Activated T-helper 2 cell treated with anti-CD3 and anti-CD28 coated beads, Interferon-gamma antibody, Interleukin-2, Interleukin-4, amounts not matched to agents 10 μg/mL and 5 μg/mL and 100 μg/mL, durations not matched to agents 14 hours and 24 hours and 36 hours (primary cell): ENCODE data around the gene REEP3. TPM values are rescaled to one million over a fixed set of nuclear protein-coding genes. Genes with fewer than 3 reads are reported as not detected.
"Not testable (repeated sequence)": the region's sequence is repeated elsewhere in the genome, so short reads cannot be mapped to it uniquely, and the experiment has no call there.

Experiments
- DNase-seq: peaks from one replicate; pipeline ENCODE4 v3.0.0; 2021; ENCODE audit warnings: low spot score
- H3K27ac Mint-ChIP-seq: one replicate; pipeline ENCODE4 v1.8.0; 2021; ENCODE audit warnings: mixed read lengths
- H3K27me3 Mint-ChIP-seq: one replicate; pipeline ENCODE4 v1.8.0; 2021; ENCODE audit warnings: low read depth, mixed read lengths
- H3K36me3 Mint-ChIP-seq: one replicate; pipeline ENCODE4 v1.8.0; 2021; ENCODE audit warnings: low read depth, mixed read lengths
- H3K4me1 Mint-ChIP-seq: one replicate; pipeline ENCODE4 v1.8.0; 2021; ENCODE audit warnings: low read depth, mixed read lengths
- H3K4me3 Mint-ChIP-seq: one replicate; pipeline ENCODE4 v1.8.0; 2021; ENCODE audit warnings: low read depth, mild to moderate bottlenecking, moderate library complexity, mixed read lengths
- H3K9me3 Mint-ChIP-seq: one replicate; pipeline ENCODE4 v1.8.0; 2021; ENCODE audit warnings: mixed read lengths
- intact Hi-C: fragments of 100-400 bp; cut with micrococcal nuclease; formaldehyde crosslinking; loops from one replicate; pipeline ENCODE4 v1.15.1; 2023
- total RNA-seq: library from RNA; stranded (reverse); gene quantifications from 2 replicates; pipeline ENCODE4 v1.2.3, GENCODE V29; 2022

REEP3 gene
- total RNA-seq, 1 donor from 2014 or later, result 24.9 TPM

- intact Hi-C loops, result no loop called here
- DNase-seq, result no peak
- Mint-ChIP-seq H3K4me3 (no peak overlapping the region), H3K36me3 (no peaks in the 10 kb centered on the region), H3K27ac (no peak overlapping the region), H3K9me3 (peaks cover 7% of the 10 kb centered on the region), H3K27me3 (peaks cover 2% of the 10 kb centered on the region), H3K4me1 (no peaks in the 10 kb centered on the region)
Measured at GRCh38 chr10:63657761-63658160, 136.6 kb downstream of the REEP3 start.

GRCh38 chr10:63660941-63661340 lies 139.7 kb downstream of the REEP3 start:
- intact Hi-C loops, H3K9me3 Mint-ChIP-seq, DNase-seq, H3K27me3 Mint-ChIP-seq, H3K27ac Mint-ChIP-seq, H3K36me3 Mint-ChIP-seq, H3K4me3 Mint-ChIP-seq, H3K4me1 Mint-ChIP-seq: not testable (repeated sequence)

GRCh38 chr10:63661347-63661746 lies 140.1 kb downstream of the REEP3 start:
- Mint-ChIP-seq H3K27me3 (peaks cover 4% of the 10 kb centered on the region), H3K4me3 (no peak overlapping the region), H3K27ac (no peak overlapping the region), H3K36me3 (no peaks in the 10 kb centered on the region), H3K4me1 (no peaks in the 10 kb centered on the region), H3K9me3 (no peaks in the 10 kb centered on the region)
- intact Hi-C loops, result no loop called here
- no peak for DNase-seq

GRCh38 chr10:63664341-63664885 lies 143.2 kb downstream of the REEP3 start:
- Mint-ChIP-seq H3K4me1 (no peaks in the 10 kb centered on the region), H3K9me3 (no peaks in the 10 kb centered on the region), H3K27me3 (peaks cover 14% of the 10 kb centered on the region), H3K27ac (no peak overlapping the region), H3K4me3 (no peak overlapping the region), H3K36me3 (no peaks in the 10 kb centered on the region)
- DNase-seq, result no peak
- intact Hi-C loops, result no loop called here

- DNase-seq, H3K36me3 Mint-ChIP-seq, H3K4me3 Mint-ChIP-seq, H3K27ac Mint-ChIP-seq, H3K9me3 Mint-ChIP-seq, H3K4me1 Mint-ChIP-seq: not testable (repeated sequence)
- peaks cover 15% of the 10 kb centered on the region for H3K27me3 Mint-ChIP-seq
- intact Hi-C loops, result loop anchor here (5.0 kb wide), 1 partner anchor 33 kb away; no protein-coding TSS in a partner anchor
Measured at GRCh38 chr10:63665006-63665580, 143.9 kb downstream of the REEP3 start.

GRCh38 chr10:63665670-63666134 lies 144.5 kb downstream of the REEP3 start:
- no peak for DNase-seq
- intact Hi-C loops, result loop anchor here (5.0 kb wide), 1 partner anchor 33 kb away; no protein-coding TSS in a partner anchor
- peaks cover 4% of the 10 kb centered on the region for H3K4me1 Mint-ChIP-seq
- H3K9me3 Mint-ChIP-seq, result no peaks in the 10 kb centered on the region
- no peaks in the 10 kb centered on the region for H3K36me3 Mint-ChIP-seq
- H3K4me3 Mint-ChIP-seq, result no peak overlapping the region
- peaks cover 20% of the 10 kb centered on the region for H3K27me3 Mint-ChIP-seq
- H3K27ac Mint-ChIP-seq, result no peak overlapping the region

- Mint-ChIP-seq H3K27me3 (peaks cover 29% of the 10 kb centered on the region), H3K27ac (no peak overlapping the region), H3K36me3 (no peaks in the 10 kb centered on the region), H3K9me3 (no peaks in the 10 kb centered on the region), H3K4me1 (peaks cover 8% of the 10 kb centered on the region), H3K4me3 (no peak overlapping the region)
- intact Hi-C loops, result loop anchor here (5.0 kb wide), 1 partner anchor 35 kb away; no protein-coding TSS in a partner anchor
- no peak for DNase-seq
Measured at GRCh38 chr10:63666836-63667383, 145.7 kb downstream of the REEP3 start.

GRCh38 chr10:63667596-63668480 lies 146.6 kb downstream of the REEP3 start:
- peaks cover 8% of the 10 kb centered on the region for H3K4me1 Mint-ChIP-seq
- no peak overlapping the region for H3K27ac Mint-ChIP-seq
- H3K36me3 Mint-ChIP-seq, result no peaks in the 10 kb centered on the region
- intact Hi-C loops, result loop anchor here (5.0 kb wide), 1 partner anchor 36 kb away; no protein-coding TSS in a partner anchor
- H3K9me3 Mint-ChIP-seq, result no peaks in the 10 kb centered on the region
- H3K27me3 Mint-ChIP-seq, result peaks cover 30% of the 10 kb centered on the region
- no peak for DNase-seq
- H3K4me3 Mint-ChIP-seq, result no peak overlapping the region

- no peaks in the 10 kb centered on the region for H3K36me3 Mint-ChIP-seq
- peaks cover 27% of the 10 kb centered on the region for H3K27me3 Mint-ChIP-seq
- no peak overlapping the region for H3K27ac Mint-ChIP-seq
- intact Hi-C loops, result loop anchor here (5.0 kb wide), 1 partner anchor 37 kb away; no protein-coding TSS in a partner anchor
- no peak overlapping the region for H3K4me3 Mint-ChIP-seq
- no peak for DNase-seq
- no peaks in the 10 kb centered on the region for H3K9me3 Mint-ChIP-seq
- peaks cover 8% of the 10 kb centered on the region for H3K4me1 Mint-ChIP-seq
Measured at GRCh38 chr10:63670291-63670898, 149.2 kb downstream of the REEP3 start.

GRCh38 chr10:63671317-63671937 lies 150.2 kb downstream of the REEP3 start:
- Mint-ChIP-seq H3K36me3 (no peaks in the 10 kb centered on the region), H3K4me3 (no peak overlapping the region)
- intact Hi-C loops, result loop anchor here (5.0 kb wide), 1 partner anchor 36 kb away; no protein-coding TSS in a partner anchor

GRCh38 chr10:63672491-63672890 lies 151.3 kb downstream of the REEP3 start:
- DNase-seq, result no peak

More at GRCh38 chr10:63671317-63671937, 150.2 kb downstream of the REEP3 start:
- no peak for DNase-seq
- Mint-ChIP-seq H3K4me1 (peaks cover 8% of the 10 kb centered on the region), H3K9me3 (no peaks in the 10 kb centered on the region), H3K27ac (no peak overlapping the region), H3K27me3 (peaks cover 27% of the 10 kb centered on the region)

GRCh38 chr10:63673246-63673645 lies 152.0 kb downstream of the REEP3 start:
- Mint-ChIP-seq H3K27ac (no peak overlapping the region), H3K9me3 (no peaks in the 10 kb centered on the region), H3K4me1 (peaks cover 10% of the 10 kb centered on the region), H3K36me3 (no peaks in the 10 kb centered on the region), H3K4me3 (no peak overlapping the region), H3K27me3 (peaks cover 24% of the 10 kb centered on the region)
- DNase-seq, result no peak
- intact Hi-C loops, result loop anchor here (5.0 kb wide), 1 partner anchor 34 kb away; no protein-coding TSS in a partner anchor

More at GRCh38 chr10:63672491-63672890, 151.3 kb downstream of the REEP3 start:
- Mint-ChIP-seq H3K4me1 (peaks cover 10% of the 10 kb centered on the region), H3K27ac (no peak overlapping the region), H3K9me3 (no peaks in the 10 kb centered on the region), H3K4me3 (no peak overlapping the region), H3K36me3 (no peaks in the 10 kb centered on the region), H3K27me3 (peaks cover 27% of the 10 kb centered on the region)
- intact Hi-C loops, result loop anchor here (5.0 kb wide), 1 partner anchor 35 kb away; no protein-coding TSS in a partner anchor
